CD8-positive, alpha-beta memory T cell (primary cell): ENCODE measurements around the gene SKP1. TPM values are rescaled to one million over a fixed set of nuclear protein-coding genes. Genes with fewer than 3 reads are reported as not detected.

Source experiments
- CTCF ChIA-PET: fragments of 350-600 bp; sonication (Branson Sonifier 250); formaldehyde crosslinking; loops from one replicate; lab custom pipeline; 2021; ENCODE audit warnings: antibody characterized with exemption; lab: Charles Lee
- POLR2A ChIA-PET: fragments of 350-600 bp; sonication (Branson Sonifier 250); formaldehyde crosslinking; loops from one replicate; lab custom pipeline; 2021; ENCODE audit warnings: antibody characterized with exemption; lab: Charles Lee
- DNase-seq, 5 donors: peaks; one replicate each; pipeline versions ENCODE4 v3.0.0 to v3.0.0-alpha.2; 2020 to 2022; ENCODE audit warnings: mixed read lengths in 1 of 5
- H3K27ac ChIP-seq: one replicate; pipeline ENCODE4 v1.7.0; 2013; ENCODE audit warnings: low read depth, mild to moderate bottlenecking, low read length, moderate library complexity
- H3K27me3 ChIP-seq: 2 replicates; pipeline ENCODE4 v1.7.0; 2013; ENCODE audit warnings: low read length, mild to moderate bottlenecking; ENCODE audit not compliant: insufficient read depth, poor library complexity, severe bottlenecking
- H3K36me3 ChIP-seq: 2 replicates; pipeline ENCODE4 v1.7.0; 2013; ENCODE audit warnings: mild to moderate bottlenecking, low read length, moderate library complexity; ENCODE audit not compliant: insufficient read depth
- H3K4me1 ChIP-seq: 2 replicates; pipeline ENCODE4 v1.7.0; 2013; ENCODE audit warnings: mild to moderate bottlenecking, low read length, moderate library complexity; ENCODE audit not compliant: insufficient read depth
- H3K4me3 ChIP-seq: 2 replicates; pipeline ENCODE4 v1.7.0; 2013; ENCODE audit warnings: mild to moderate bottlenecking, low read length
- H3K9me3 ChIP-seq: 2 replicates; pipeline ENCODE4 v1.7.0; 2013; ENCODE audit warnings: mild to moderate bottlenecking, low read length
- H3K27ac Mint-ChIP-seq, 8 donors: one replicate each; pipeline ENCODE4 v1.8.0; 2020 to 2021; ENCODE audit warnings: mixed read lengths in 8 of 8, mild to moderate bottlenecking in 6 of 8, inconsistent platforms in 3 of 8, moderate library complexity in 3 of 8
- H3K27me3 Mint-ChIP-seq, 2 donors: one replicate each; pipeline ENCODE4 v1.8.0; 2020 to 2021; ENCODE audit warnings: mixed read lengths in 2 of 2, mild to moderate bottlenecking in 1 of 2, moderate library complexity in 1 of 2
- H3K36me3 Mint-ChIP-seq, 3 donors: one replicate each; pipeline ENCODE4 v1.8.0; 2020 to 2021; ENCODE audit warnings: mixed read lengths in 3 of 3, inconsistent platforms in 1 of 3, mild to moderate bottlenecking in 1 of 3
- H3K4me1 Mint-ChIP-seq, 3 donors: one replicate each; pipeline ENCODE4 v1.8.0; 2020 to 2021; ENCODE audit warnings: mixed read lengths in 3 of 3, inconsistent platforms in 1 of 3, mild to moderate bottlenecking in 1 of 3
- H3K4me3 Mint-ChIP-seq, 7 donors: one replicate each; pipeline ENCODE4 v1.8.0; 2020 to 2021; ENCODE audit warnings: mixed read lengths in 7 of 7, mild to moderate bottlenecking in 6 of 7, moderate library complexity in 4 of 7, inconsistent platforms in 2 of 7
- H3K9me3 Mint-ChIP-seq, 5 donors: one replicate each; pipeline ENCODE4 v1.8.0; 2020 to 2022; ENCODE audit warnings: mixed read lengths in 5 of 5, mild to moderate bottlenecking in 3 of 5, moderate library complexity in 2 of 5, inconsistent platforms in 1 of 5
- polyA plus RNA-seq: library from polyadenylated mRNA; unstranded; fragments of 300-500 nt; fragmentation: Illumina TruSeq; gene quantifications from one replicate; pipeline ENCODE4 v1.2.3, GENCODE V29; 2021
- total RNA-seq, 2 experiments: library from RNA; stranded (reverse); gene quantifications; one replicate each; pipeline ENCODE4 v1.2.3, GENCODE V29; 2021

The SKP1 gene
- total and polyA plus RNA-seq, 3 experiments from 2014 or later = 264 to 1,187 (median 280) TPM

GRCh38 chr5:134119720-134120119, 57.0 kb downstream of the SKP1 start:
- CTCF ChIA-PET = interaction anchor here (1.1 to 9.8 kb wide), 3 partner anchors 78 to 105 kb away, joined by 3 to 131 read pairs (median 3); no protein-coding TSS in a partner anchor
- peak overlapping the region; percentile 49 to 99 (median 96) for H3K27ac Mint-ChIP-seq
- peaks cover 70 to 81% (median 78%) of the 10 kb centered on the region in 3 donors for H3K4me1 Mint-ChIP-seq
- H3K36me3 Mint-ChIP-seq = peaks cover 41 to 91% (median 48%) of the 10 kb centered on the region in 3 donors
- Histone ChIP-seq H3K27ac (no peak overlapping the region), H3K9me3 (no peaks in the 10 kb centered on the region), H3K4me3 (peak overlapping the region; percentile 95), H3K4me1 (peaks cover 66% of the 10 kb centered on the region), H3K27me3 (no peaks in the 10 kb centered on the region), H3K36me3 (peaks cover 81% of the 10 kb centered on the region)
- peaks cover 0 to 2% (median 0%) of the 10 kb centered on the region in 5 donors for H3K9me3 Mint-ChIP-seq
- peaks cover 0 to 2% of the 10 kb centered on the region in 2 donors for H3K27me3 Mint-ChIP-seq
- no peak for DNase-seq
- POLR2A ChIA-PET = interaction anchor here (1.1 to 15.6 kb wide), 4 partner anchors 8 to 80 kb away, joined by 3 to 272 read pairs (median 4); no protein-coding TSS in a partner anchor
- peak overlapping the region; percentile 91 to 99 (median 96) for H3K4me3 Mint-ChIP-seq

DNA sequence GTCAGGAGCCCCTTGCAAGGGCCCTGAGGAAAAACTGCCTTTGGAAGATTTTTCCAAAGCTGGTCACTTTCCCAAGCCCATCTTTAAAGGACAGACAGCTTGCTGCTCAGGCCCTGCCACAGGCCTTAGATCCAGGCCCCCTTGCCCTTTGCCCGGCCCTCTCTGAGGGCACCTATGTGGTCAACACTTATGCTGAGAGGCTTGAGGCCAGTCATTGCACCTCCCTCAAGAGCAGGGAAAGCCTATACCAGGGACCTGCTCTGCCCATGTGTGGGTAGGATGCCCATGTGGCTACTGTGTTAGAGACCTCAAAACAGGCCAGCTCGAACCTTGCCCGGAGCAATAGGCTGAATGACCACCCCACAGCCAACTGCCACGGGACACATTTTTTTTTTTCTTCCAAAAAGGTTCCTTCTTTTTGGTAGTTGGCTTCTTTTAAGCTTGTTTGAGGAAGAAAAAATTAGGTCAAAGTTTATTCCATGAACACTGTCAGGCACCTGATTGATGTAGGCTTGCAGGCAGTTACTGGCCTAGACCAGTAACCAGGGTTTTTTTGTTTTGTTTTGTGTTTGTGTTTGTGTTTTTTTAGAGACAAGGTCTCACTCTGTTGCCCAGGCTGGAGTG, 58.4 kb downstream of the SKP1 start:
- Histone ChIP-seq H3K27ac (no peak overlapping the region), H3K36me3 (peaks cover 70% of the 10 kb centered on the region), H3K27me3 (no peaks in the 10 kb centered on the region), H3K4me3 (peak overlapping the region; percentile 95), H3K4me1 (peaks cover 58% of the 10 kb centered on the region), H3K9me3 (no peaks in the 10 kb centered on the region)
- DNase-seq = no peak
- H3K36me3 Mint-ChIP-seq = peaks cover 37 to 83% (median 44%) of the 10 kb centered on the region in 3 donors
- H3K4me1 Mint-ChIP-seq = peaks cover 65 to 78% (median 75%) of the 10 kb centered on the region in 3 donors
- H3K27me3 Mint-ChIP-seq = no peaks in the 10 kb centered on the region
- peaks cover 0 to 2% (median 0%) of the 10 kb centered on the region in 5 donors for H3K9me3 Mint-ChIP-seq
- CTCF ChIA-PET = interaction anchor here (1.1 to 9.8 kb wide), 2 partner anchors 46 to 77 kb away, joined by 4 to 131 read pairs; no protein-coding TSS in a partner anchor
- peak overlapping the region; percentile 34 to 99 (median 96) for H3K27ac Mint-ChIP-seq
- peak overlapping the region; percentile 91 to 99 (median 96) for H3K4me3 Mint-ChIP-seq
- POLR2A ChIA-PET = interaction anchor here (0.7 to 15.6 kb wide), 8 partner anchors 10 to 79 kb away, joined by 3 to 272 read pairs (median 4); no protein-coding TSS in a partner anchor

- Mint-ChIP-seq H3K4me1 (peaks cover 62 to 77% (median 72%) of the 10 kb centered on the region in 3 donors), H3K9me3 (peaks cover 0 to 2% (median 0%) of the 10 kb centered on the region in 5 donors), H3K27ac (peak overlapping the region; percentile 69 to 99 (median 96)), H3K27me3 (no peaks in the 10 kb centered on the region), H3K36me3 (peaks cover 36 to 73% (median 41%) of the 10 kb centered on the region in 3 donors), H3K4me3 (peak overlapping the region; percentile 91 to 99 (median 96))
- peak overlapping the region; percentile 95 for H3K4me3 ChIP-seq
- H3K27ac ChIP-seq = no peak overlapping the region
- H3K4me1 ChIP-seq = peaks cover 54% of the 10 kb centered on the region
- ChIA-PET POLR2A (interaction anchor here (0.5 to 15.6 kb wide), 11 partner anchors 11 to 65 kb away, joined by 3 to 272 read pairs (median 4); no protein-coding TSS in a partner anchor), CTCF (interaction anchor here (9.8 kb wide), 1 partner anchor 75 kb away, joined by 131 read pairs; no protein-coding TSS in a partner anchor)
- DNase-seq = peak in 1 of 5 donors; percentile 54
- peaks cover 59% of the 10 kb centered on the region for H3K36me3 ChIP-seq
- H3K27me3 ChIP-seq = no peaks in the 10 kb centered on the region
- no peaks in the 10 kb centered on the region for H3K9me3 ChIP-seq
Measured at GRCh38 chr5:134116789-134117761, 59.7 kb downstream of the SKP1 start.

DNA sequence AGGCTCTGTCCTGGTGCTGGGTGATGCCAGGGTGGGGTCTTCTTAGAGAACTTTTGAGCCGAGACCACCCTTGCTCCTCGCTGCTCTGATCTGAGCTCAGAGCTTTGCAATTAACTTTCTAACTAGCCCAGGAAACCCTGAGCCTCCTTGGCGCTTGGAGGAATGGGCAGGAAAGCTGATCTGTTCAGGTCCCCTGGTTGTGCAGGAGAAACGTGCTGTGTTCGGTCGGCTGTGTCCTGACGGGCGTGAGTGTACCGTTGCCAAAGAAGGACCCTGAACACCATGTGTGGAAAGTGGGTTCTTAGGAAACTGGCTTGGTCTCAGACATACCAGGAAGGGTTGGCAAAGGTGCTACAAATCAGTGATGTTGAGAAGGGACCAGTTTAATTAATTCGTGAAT, 60.5 kb downstream of the SKP1 start:
- H3K27me3 Mint-ChIP-seq = no peaks in the 10 kb centered on the region
- CTCF ChIA-PET = interaction anchor here (9.8 kb wide), 1 partner anchor 75 kb away, joined by 131 read pairs; no protein-coding TSS in a partner anchor
- DNase-seq = no peak
- H3K9me3 Mint-ChIP-seq = peaks cover 0 to 2% (median 0%) of the 10 kb centered on the region in 5 donors
- Histone ChIP-seq H3K4me3 (peak overlapping the region; percentile 95), H3K4me1 (peaks cover 54% of the 10 kb centered on the region), H3K27me3 (no peaks in the 10 kb centered on the region), H3K9me3 (no peaks in the 10 kb centered on the region), H3K27ac (peak overlapping the region; percentile 62), H3K36me3 (peaks cover 53% of the 10 kb centered on the region)
- H3K4me1 Mint-ChIP-seq = peaks cover 64 to 78% (median 72%) of the 10 kb centered on the region in 3 donors
- POLR2A ChIA-PET = interaction anchor here (0.5 to 15.6 kb wide), 9 partner anchors 12 to 65 kb away, joined by 3 to 272 read pairs (median 4); no protein-coding TSS in a partner anchor
- peaks cover 36 to 65% (median 37%) of the 10 kb centered on the region in 3 donors for H3K36me3 Mint-ChIP-seq
- H3K4me3 Mint-ChIP-seq = peak overlapping the region; percentile 91 to 99 (median 96)
- H3K27ac Mint-ChIP-seq = peak overlapping the region; percentile 69 to 99 (median 94)

DNA sequence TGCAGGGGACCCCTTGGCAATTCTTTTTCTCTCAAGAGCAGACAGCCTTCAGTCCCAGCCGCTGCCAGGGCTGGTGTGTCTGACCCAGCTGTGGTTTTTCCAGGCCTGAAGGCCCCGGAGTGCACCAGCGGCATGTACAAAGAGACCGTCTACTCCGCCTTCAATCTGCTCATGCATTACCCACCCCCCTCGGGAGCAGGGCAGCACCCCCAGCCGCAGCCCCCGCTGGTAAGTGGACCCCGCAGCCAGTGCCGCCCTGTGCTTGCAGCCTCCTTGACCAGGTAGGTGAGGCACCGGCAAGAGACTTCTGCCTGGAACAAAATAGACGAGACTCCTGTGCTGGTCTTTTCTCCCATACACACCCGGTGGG, 61.0 kb downstream of the SKP1 start:
- Mint-ChIP-seq H3K4me1 (peaks cover 65 to 78% (median 71%) of the 10 kb centered on the region in 3 donors), H3K27ac (peak overlapping the region; percentile 69 to 99 (median 94)), H3K9me3 (peaks cover 0 to 2% (median 0%) of the 10 kb centered on the region in 5 donors), H3K36me3 (peaks cover 33 to 60% (median 36%) of the 10 kb centered on the region in 3 donors), H3K27me3 (no peaks in the 10 kb centered on the region), H3K4me3 (peak overlapping the region; percentile 91 to 99 (median 96))
- Histone ChIP-seq H3K36me3 (peaks cover 51% of the 10 kb centered on the region), H3K4me3 (peak overlapping the region; percentile 95), H3K4me1 (peaks cover 54% of the 10 kb centered on the region), H3K9me3 (no peaks in the 10 kb centered on the region), H3K27ac (peak overlapping the region; percentile 62), H3K27me3 (no peaks in the 10 kb centered on the region)
- peak in 1 of 5 donors; percentile 49 for DNase-seq
- CTCF ChIA-PET = interaction anchor here (9.8 kb wide), 1 partner anchor 74 kb away, joined by 131 read pairs; no protein-coding TSS in a partner anchor
- POLR2A ChIA-PET = interaction anchor here (0.6 to 15.6 kb wide), 6 partner anchors 13 to 66 kb away, joined by 3 to 272 read pairs (median 7); no protein-coding TSS in a partner anchor

DNA sequence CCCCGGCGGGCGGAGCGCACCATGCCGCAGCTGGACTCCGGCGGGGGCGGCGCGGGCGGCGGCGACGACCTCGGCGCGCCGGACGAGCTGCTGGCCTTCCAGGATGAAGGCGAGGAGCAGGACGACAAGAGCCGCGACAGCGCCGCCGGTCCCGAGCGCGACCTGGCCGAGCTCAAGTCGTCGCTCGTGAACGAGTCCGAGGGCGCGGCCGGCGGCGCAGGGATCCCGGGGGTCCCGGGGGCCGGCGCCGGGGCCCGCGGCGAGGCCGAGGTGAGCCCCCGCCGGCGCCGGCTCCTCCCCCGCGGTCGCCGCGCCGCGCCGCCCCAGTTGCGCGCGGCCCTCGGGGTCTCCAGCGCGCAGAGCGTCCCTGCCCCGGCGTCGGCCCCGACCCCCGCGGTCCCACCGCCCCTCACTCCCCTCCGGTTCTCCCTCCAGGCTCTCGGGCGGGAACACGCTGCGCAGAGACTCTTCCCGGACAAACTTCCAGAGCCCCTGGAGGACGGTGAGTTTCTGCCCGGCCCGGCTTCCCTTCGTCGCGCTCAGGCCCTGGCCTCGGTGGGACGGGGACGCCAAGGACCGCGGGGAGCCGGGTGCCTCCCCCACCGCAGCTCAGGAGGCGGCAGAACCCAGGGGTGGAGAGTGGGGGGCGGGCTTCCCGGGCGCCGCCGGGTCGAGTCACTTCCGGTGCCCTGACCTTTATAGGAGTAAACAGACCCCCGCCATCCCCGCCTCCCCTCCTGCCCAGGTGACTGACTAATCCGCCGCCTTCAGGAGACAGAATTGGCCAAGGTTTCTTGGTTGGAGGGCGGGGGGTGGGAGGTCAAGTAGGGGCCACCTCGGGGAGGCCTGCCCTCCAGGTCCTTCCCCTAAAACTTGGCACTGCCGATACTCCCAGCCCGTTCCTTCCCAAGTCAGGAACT, 61.6 kb downstream of the SKP1 start:
- H3K9me3 ChIP-seq = no peaks in the 10 kb centered on the region
- POLR2A ChIA-PET = interaction anchor here (0.6 to 15.6 kb wide), 8 partner anchors 13 to 257 kb away, joined by 3 to 272 read pairs (median 6); partner anchors contain the start of gene UBE2B

More for the DNA sequence above, 61.6 kb downstream of the SKP1 start:
- peaks cover 0 to 2% (median 0%) of the 10 kb centered on the region in 5 donors for H3K9me3 Mint-ChIP-seq
- H3K4me1 Mint-ChIP-seq = peaks cover 64 to 78% (median 69%) of the 10 kb centered on the region in 3 donors
- peak; percentile 66 to 93 (median 73) for DNase-seq
- peak overlapping the region; percentile 91 to 99 (median 96) for H3K4me3 Mint-ChIP-seq
- peak overlapping the region; percentile 62 for H3K27ac ChIP-seq
- H3K4me1 ChIP-seq = peaks cover 54% of the 10 kb centered on the region
- CTCF ChIA-PET = interaction anchor here (9.8 kb wide), 1 partner anchor 74 kb away, joined by 131 read pairs; no protein-coding TSS in a partner anchor
- H3K27me3 ChIP-seq = no peaks in the 10 kb centered on the region
- peaks cover 28 to 54% (median 31%) of the 10 kb centered on the region in 3 donors for H3K36me3 Mint-ChIP-seq
- no peaks in the 10 kb centered on the region for H3K27me3 Mint-ChIP-seq
- peak overlapping the region; percentile 69 to 99 (median 94) for H3K27ac Mint-ChIP-seq
- H3K4me3 ChIP-seq = peak overlapping the region; percentile 95
- peaks cover 44% of the 10 kb centered on the region for H3K36me3 ChIP-seq
